NB4 (cell line): Measurements from ENCODE around the gene CDX2.

Experiments used
- DNase-seq: peaks from one replicate; pipeline ENCODE4 v3.0.0; 2010; ENCODE audit warnings: low read depth
- H3K4me3 ChIP-seq: one replicate; pipeline ENCODE4 v1.5.1; 2011; ENCODE audit warnings: mild to moderate bottlenecking, low read depth, low read length, moderate library complexity
- CTCF ChIP-seq: IDR thresholded peaks from one replicate; pipeline ENCODE4 v1.5.1; 2012; ENCODE audit warnings: low read depth, low read length
- MAX ChIP-seq: IDR thresholded peaks from 2 replicates; pipeline ENCODE4 v1.6.1; 2011; ENCODE audit warnings: low read depth, low read length
- MYC ChIP-seq: IDR thresholded peaks from 2 replicates; pipeline ENCODE4 v1.6.1; 2011; ENCODE audit warnings: low read depth, low read length
- POLR2A ChIP-seq: IDR thresholded peaks from 2 replicates; pipeline ENCODE4 v1.6.1; 2011; ENCODE audit warnings: mild to moderate bottlenecking; ENCODE audit not compliant: insufficient read length; ENCODE audit errors: extremely low read depth

The CDX2 gene

GRCh38 chr13:27925220-27925991 is 43.7 kb downstream of the CDX2 start:
- no peak overlapping the region for H3K4me3 ChIP-seq
- no peak for DNase-seq
- TF ChIP-seq POLR2A (no peak), CTCF (no peak), MYC (no peak), MAX (no peak)

- no peak for DNase-seq
- no peak for TF ChIP-seq POLR2A
- TF ChIP-seq MYC = no peak
- TF ChIP-seq MAX = no peak
- no peak for TF ChIP-seq CTCF
- H3K4me3 ChIP-seq = no peak overlapping the region
Measured at GRCh38 chr13:27924529-27925141, 44.5 kb downstream of the CDX2 start.

GRCh38 chr13:27923794-27924528 is 45.2 kb downstream of the CDX2 start:
- H3K4me3 ChIP-seq = no peak overlapping the region
- TF ChIP-seq MAX (no peak), POLR2A (no peak), CTCF (no peak), MYC (no peak)
- no peak for DNase-seq

- no peak for TF ChIP-seq MAX
- TF ChIP-seq MYC = no peak
- no peak for TF ChIP-seq CTCF
- no peak for TF ChIP-seq POLR2A
- H3K4me3 ChIP-seq = no peak overlapping the region
- DNase-seq = no peak
Measured at GRCh38 chr13:27922883-27923612, 46.1 kb downstream of the CDX2 start.
